Mesenchymal stem cell (in vitro differentiated cells and primary cell): ENCODE results near the gene RTN4RL2.
A peak's percentile ranks its signal among the peaks of the same experiment; 100 is the strongest.

Source experiments
- DNase-seq: peaks from one replicate; pipeline ENCODE4 v3.0.0-alpha.2; 2013
- H2AFZ ChIP-seq: one replicate; pipeline ENCODE4 v1.6.1; 2013; ENCODE audit warnings: low read depth, mild to moderate bottlenecking, control low read depth, inconsistent platforms, low read length, moderate library complexity
- H2AK5ac ChIP-seq: 2 replicates; pipeline ENCODE4 v1.6.1; 2013; ENCODE audit warnings: low read length, moderate library complexity, mild to moderate bottlenecking, inconsistent platforms; ENCODE audit not compliant: severe bottlenecking
- H2BK120ac ChIP-seq: one replicate; pipeline ENCODE4 v1.6.1; 2013; ENCODE audit warnings: low read depth, mild to moderate bottlenecking, inconsistent platforms, low read length, moderate library complexity
- H2BK12ac ChIP-seq, 2 experiments: one replicate each; pipeline ENCODE4 v1.6.1; 2013; ENCODE audit warnings: inconsistent platforms in 2 of 2, low read length in 2 of 2, mild to moderate bottlenecking in 2 of 2, moderate library complexity in 2 of 2, control low read depth in 1 of 2
- H2BK15ac ChIP-seq: one replicate; pipeline ENCODE4 v1.6.1; 2013; ENCODE audit warnings: mild to moderate bottlenecking, low read depth, inconsistent platforms; ENCODE audit not compliant: poor library complexity, severe bottlenecking
- H2BK5ac ChIP-seq: 2 replicates; pipeline ENCODE4 v1.6.1; 2013; ENCODE audit warnings: low read depth, mild to moderate bottlenecking, low read length, control low read depth, inconsistent platforms; ENCODE audit not compliant: poor library complexity, severe bottlenecking
- H3K14ac ChIP-seq, 2 experiments: one replicate each; pipeline ENCODE4 v1.6.1; 2013; ENCODE audit warnings: inconsistent platforms in 2 of 2, low read length in 2 of 2, control low read depth in 1 of 2, mild to moderate bottlenecking in 1 of 2, moderate library complexity in 1 of 2
- H3K18ac ChIP-seq, 2 experiments: one replicate each; pipeline ENCODE4 v1.6.1; 2013; ENCODE audit warnings: inconsistent platforms in 2 of 2, low read length in 2 of 2, control low read depth in 1 of 2, low read depth in 1 of 2, mild to moderate bottlenecking in 1 of 2
- H3K23ac ChIP-seq, 2 experiments: one replicate each; pipeline ENCODE4 v1.6.1; 2013; ENCODE audit warnings: inconsistent platforms in 2 of 2, low read length in 2 of 2, mild to moderate bottlenecking in 2 of 2, moderate library complexity in 2 of 2, control low read depth in 1 of 2
- H3K27ac ChIP-seq: 2 replicates; pipeline ENCODE4 v1.5.1; 2013; ENCODE audit warnings: mild to moderate bottlenecking, moderate library complexity, low read length, control low read depth, inconsistent platforms; ENCODE audit not compliant: poor library complexity, severe bottlenecking
- H3K27me3 ChIP-seq, 2 experiments: 2 replicates each; pipeline versions ENCODE4 v1.6.1 to v1.7.0; 2013; ENCODE audit warnings: low read length in 2 of 2, mild to moderate bottlenecking in 2 of 2, moderate library complexity in 2 of 2, control low read depth in 1 of 2, inconsistent platforms in 1 of 2; ENCODE audit not compliant: control insufficient read depth in 1 of 2, insufficient read depth in 1 of 2
- H3K36me3 ChIP-seq, 2 experiments: 2 replicates each; pipeline versions ENCODE4 v1.6.1 to v1.7.0; 2013; ENCODE audit warnings: low read length in 2 of 2, control low read depth in 1 of 2, inconsistent platforms in 1 of 2, low read depth in 1 of 2, mild to moderate bottlenecking in 1 of 2; ENCODE audit not compliant: insufficient read depth in 2 of 2, control insufficient read depth in 1 of 2
- H3K4ac ChIP-seq, 2 experiments: one replicate each; pipeline ENCODE4 v1.6.1; 2013; ENCODE audit warnings: inconsistent platforms in 2 of 2, low read length in 2 of 2, mild to moderate bottlenecking in 2 of 2, moderate library complexity in 2 of 2, control low read depth in 1 of 2, low read depth in 1 of 2
- H3K4me1 ChIP-seq: 2 replicates; pipeline ENCODE4 v1.6.1; 2013; ENCODE audit warnings: low read depth, low read length, control low read depth; ENCODE audit not compliant: control insufficient read depth, insufficient read depth
- H3K4me2 ChIP-seq: 2 replicates; pipeline ENCODE4 v1.6.1; 2013; ENCODE audit warnings: low read length, mild to moderate bottlenecking, inconsistent platforms; ENCODE audit not compliant: poor library complexity, severe bottlenecking
- H3K4me3 ChIP-seq, 2 experiments: 2 replicates each; pipeline versions ENCODE4 v1.5.1 to v1.7.0; 2013; ENCODE audit warnings: low read length in 2 of 2, mild to moderate bottlenecking in 2 of 2, control low read depth in 1 of 2, low read depth in 1 of 2; ENCODE audit not compliant: insufficient read depth in 1 of 2
- H3K79me1 ChIP-seq: replicated peaks from 2 replicates; pipeline ENCODE4 v1.6.1; 2013; ENCODE audit warnings: mild to moderate bottlenecking, control low read depth, low read length, inconsistent platforms; ENCODE audit not compliant: poor library complexity, severe bottlenecking
- H3K9ac ChIP-seq: 2 replicates; pipeline ENCODE4 v1.7.0; 2013; ENCODE audit warnings: mild to moderate bottlenecking, low read length, moderate library complexity
- H3K9me3 ChIP-seq: 2 replicates; pipeline ENCODE4 v1.7.0; 2013; ENCODE audit warnings: mild to moderate bottlenecking, low read length; ENCODE audit not compliant: control insufficient read depth
- H4K8ac ChIP-seq: one replicate; pipeline ENCODE4 v1.6.1; 2013; ENCODE audit warnings: inconsistent platforms, mild to moderate bottlenecking, low read length, moderate library complexity
- H4K91ac ChIP-seq: one replicate; pipeline ENCODE4 v1.6.1; 2013; ENCODE audit warnings: mild to moderate bottlenecking, low read length, inconsistent platforms
- WGBS: methylation state at CpG from one replicate; pipeline ENCODE4 v1.1.7; 2013; ENCODE audit warnings: mixed read lengths; 5-methylcytosine and 5-hydroxymethylcytosine counted together

Gene RTN4RL2

DNA sequence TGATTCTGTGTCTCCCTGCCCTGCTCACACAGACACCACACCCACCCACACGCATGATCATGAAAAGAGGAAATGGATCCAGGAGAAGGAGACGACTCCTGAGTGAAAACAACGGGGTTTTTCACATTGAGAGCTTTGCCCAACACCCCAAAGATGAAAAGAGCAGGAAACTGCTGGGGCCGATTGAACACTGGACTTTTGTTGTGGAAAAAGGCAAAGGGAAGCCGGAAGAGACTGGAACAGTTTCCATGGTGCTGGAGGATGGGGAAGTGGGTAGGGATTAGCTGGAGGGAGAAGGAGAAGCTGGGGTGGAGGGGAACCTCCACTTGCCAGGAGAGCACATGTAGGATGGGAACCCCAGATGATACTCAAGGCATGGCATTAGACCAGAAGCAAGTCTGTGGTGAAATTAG lies 28.2 kb upstream of the RTN4RL2 start:
- H3K79me1 ChIP-seq, result no peaks in the 10 kb centered on the region
- peak overlapping the region; percentile 61 for H4K8ac ChIP-seq
- no peak overlapping the region for H3K4me2 ChIP-seq
- H3K4me3 ChIP-seq, result no peak overlapping the region
- no peaks in the 10 kb centered on the region for H3K36me3 ChIP-seq
- peak overlapping the region; percentile 54 for H2BK15ac ChIP-seq
- H3K4me1 ChIP-seq, result peaks cover 9% of the 10 kb centered on the region
- H2BK5ac ChIP-seq, result no peak overlapping the region
- peak overlapping the region; percentile 63 to 83 for H3K18ac ChIP-seq
- peak overlapping the region; percentile 54 for H4K91ac ChIP-seq
- no peak overlapping the region for H3K27ac ChIP-seq
- H2AFZ ChIP-seq, result no peak overlapping the region
- peak overlapping the region; percentile 65 to 87 for H2BK12ac ChIP-seq
- H3K27me3 ChIP-seq, result no peaks in the 10 kb centered on the region
- peak overlapping the region; percentile 71 for H2BK120ac ChIP-seq
- peak overlapping the region; percentile 20 for H3K9ac ChIP-seq
- H3K4ac ChIP-seq, result peak overlapping the region; percentile 53 to 70
- WGBS, result 84% methylated on average over 5 of the region's 5 CpGs
- DNase-seq, result no peak
- H2AK5ac ChIP-seq, result no peak overlapping the region
- no peaks in the 10 kb centered on the region for H3K9me3 ChIP-seq
- peak overlapping the region in 1 of 2 experiments; percentile 51 for H3K14ac ChIP-seq
- no peak overlapping the region for H3K23ac ChIP-seq

DNA sequence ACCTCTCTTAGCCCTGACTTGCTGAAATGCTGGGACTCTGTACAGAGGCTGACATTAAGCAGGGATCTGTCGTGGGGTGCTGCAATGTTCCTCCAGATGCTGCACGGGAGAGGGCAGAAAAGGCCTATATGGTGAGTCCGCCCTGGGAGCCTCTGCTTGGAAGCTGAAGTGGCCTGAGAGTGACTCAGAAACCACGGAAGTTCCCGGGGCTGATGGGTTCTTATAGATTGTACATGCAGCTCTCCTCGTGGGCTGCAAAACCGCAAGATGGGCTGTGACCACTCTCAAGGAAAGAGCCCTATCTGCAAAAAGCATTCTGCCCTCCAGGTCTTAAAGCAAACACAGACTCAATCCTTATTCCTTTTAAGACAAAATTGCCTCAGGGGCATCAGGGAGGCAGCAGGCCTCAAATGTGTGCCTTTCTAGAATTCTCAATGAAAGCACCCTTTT lies 27.6 kb upstream of the RTN4RL2 start:
- H3K4me2 ChIP-seq, result no peak overlapping the region
- peak overlapping the region in 1 of 2 experiments; percentile 87 for H2BK12ac ChIP-seq
- H3K79me1 ChIP-seq, result no peaks in the 10 kb centered on the region
- H2BK120ac ChIP-seq, result peak overlapping the region; percentile 71
- H3K4me1 ChIP-seq, result peaks cover 7% of the 10 kb centered on the region
- H3K27ac ChIP-seq, result no peak overlapping the region
- no peak overlapping the region for H3K23ac ChIP-seq
- no peak overlapping the region for H2BK5ac ChIP-seq
- no peaks in the 10 kb centered on the region for H3K36me3 ChIP-seq
- H4K8ac ChIP-seq, result no peak overlapping the region
- H2AFZ ChIP-seq, result no peak overlapping the region
- peak overlapping the region; percentile 21 for H3K9ac ChIP-seq
- H3K27me3 ChIP-seq, result no peaks in the 10 kb centered on the region
- WGBS, result 0% methylated on average over 7 of the region's 7 CpGs
- H3K14ac ChIP-seq, result no peak overlapping the region
- H3K4me3 ChIP-seq, result no peak overlapping the region
- DNase-seq, result peak; percentile 99
- H3K9me3 ChIP-seq, result no peaks in the 10 kb centered on the region
- H3K4ac ChIP-seq, result peak overlapping the region; percentile 53 to 70
- peak overlapping the region; percentile 63 to 83 for H3K18ac ChIP-seq
- H4K91ac ChIP-seq, result no peak overlapping the region
- H2BK15ac ChIP-seq, result no peak overlapping the region
- H2AK5ac ChIP-seq, result no peak overlapping the region

DNA sequence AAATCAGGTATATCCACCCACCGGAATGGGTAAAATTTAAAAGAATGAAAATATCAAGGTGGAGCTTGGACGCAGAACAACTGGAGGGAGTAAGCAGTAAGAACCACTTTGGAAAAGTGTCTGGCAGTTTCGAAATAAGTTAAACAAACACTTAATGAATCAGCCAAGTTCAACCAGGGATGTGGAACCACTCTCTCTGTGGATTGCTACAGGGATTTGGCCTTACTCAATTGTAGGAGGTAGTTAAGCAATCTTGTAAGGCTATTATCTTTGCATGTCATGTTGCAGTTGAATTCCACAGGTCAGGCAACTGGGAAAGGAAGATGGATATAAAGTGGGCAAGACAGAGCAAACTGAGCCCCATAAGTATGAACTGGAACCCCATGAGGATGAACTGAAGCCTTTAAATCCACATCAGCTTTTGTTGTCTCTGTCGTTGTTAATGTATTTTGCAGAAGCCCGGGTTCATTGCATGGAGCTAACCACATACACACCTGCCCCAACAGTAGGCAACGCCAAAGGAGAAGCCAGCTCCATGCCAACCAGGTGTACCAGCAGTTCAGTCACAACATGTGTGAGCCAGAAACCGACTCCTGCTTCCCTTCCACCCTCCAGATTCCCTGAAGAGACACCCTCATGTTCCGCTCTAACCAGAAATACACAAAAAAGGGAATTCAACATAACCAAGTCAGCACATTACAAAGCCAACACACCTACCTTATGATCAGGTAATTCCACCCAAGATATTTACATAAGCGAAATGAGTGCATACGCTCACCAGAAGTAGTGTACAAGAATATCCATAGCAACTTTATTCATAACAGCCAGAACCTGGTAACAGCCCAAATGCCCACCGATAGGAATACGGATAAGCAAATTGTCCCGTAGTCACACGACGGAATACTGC lies 25.4 kb upstream of the RTN4RL2 start:
- Histone ChIP-seq H2BK120ac (no peak overlapping the region), H2BK5ac (no peak overlapping the region), H3K4me2 (no peak overlapping the region), H2AK5ac (no peak overlapping the region), H4K8ac (no peak overlapping the region), H3K4me1 (peaks cover 7% of the 10 kb centered on the region), H3K27ac (peak overlapping the region; percentile 16), H3K4ac (peak overlapping the region in 1 of 2 experiments; percentile 69), H3K79me1 (no peaks in the 10 kb centered on the region), H3K14ac (no peak overlapping the region), H2AFZ (no peak overlapping the region), H3K9me3 (no peaks in the 10 kb centered on the region), H3K4me3 (no peak overlapping the region), H3K36me3 (no peaks in the 10 kb centered on the region), H4K91ac (peak overlapping the region; percentile 67), H2BK15ac (peak overlapping the region; percentile 74), H2BK12ac (peak overlapping the region; percentile 33 to 94), H3K27me3 (no peaks in the 10 kb centered on the region), H3K18ac (peak overlapping the region; percentile 24 to 51), H3K9ac (peak overlapping the region; percentile 64), H3K23ac (no peak overlapping the region)
- WGBS, result 76% methylated on average over 15 of the region's 15 CpGs
- peak; percentile 98 for DNase-seq

GRCh38 chr11:57436031-57436430 lies 24.3 kb upstream of the RTN4RL2 start:
- Histone ChIP-seq H3K9me3 (no peaks in the 10 kb centered on the region), H4K91ac (no peak overlapping the region), H2AFZ (no peak overlapping the region), H3K18ac (no peak overlapping the region), H3K4me3 (no peak overlapping the region), H2BK120ac (no peak overlapping the region), H3K14ac (no peak overlapping the region), H2BK12ac (no peak overlapping the region), H3K4me2 (no peak overlapping the region), H2BK5ac (no peak overlapping the region), H3K4ac (no peak overlapping the region), H4K8ac (no peak overlapping the region), H3K4me1 (peaks cover 7% of the 10 kb centered on the region), H3K9ac (no peak overlapping the region), H2AK5ac (no peak overlapping the region), H3K27me3 (no peaks in the 10 kb centered on the region), H3K79me1 (no peaks in the 10 kb centered on the region), H3K36me3 (no peaks in the 10 kb centered on the region), H2BK15ac (no peak overlapping the region), H3K23ac (no peak overlapping the region), H3K27ac (no peak overlapping the region)
- DNase-seq, result no peak
- 76% methylated on average over 7 of the region's 7 CpGs for WGBS
